Right ventricle myocardium superior (tissue), 1 donor: Measurements from ENCODE around the gene CFL2. TPM values are rescaled to one million over a fixed set of nuclear protein-coding genes. Genes with fewer than 3 reads are reported as not detected.
"Not testable (repeated sequence)": the region's sequence is repeated elsewhere in the genome, so short reads cannot be mapped to it uniquely, and the experiment has no call there.

Source experiments
- ATAC-seq: fragments of 200-7000 bp; cut with Tn5 transposase; one replicate; pipeline ENCODE4 v1.9.1; 2020; ENCODE audit warnings: mild to moderate bottlenecking; ENCODE audit not compliant: poor library complexity
- DNase-seq: peaks from one replicate; pipeline ENCODE4 v3.0.0-alpha.2; 2020
- intact Hi-C: fragments of 100-400 bp; cut with DNase I; formaldehyde crosslinking; loops from one replicate; pipeline ENCODE4 v1.11.2; 2022
- long read RNA-seq: library from polyadenylated mRNA; unstranded; transcript quantifications from one replicate; pipeline ENCODE4 v2.0.0, GENCODE V29; 2021
- total RNA-seq: library from RNA; stranded (reverse); fragmentation: NEBNext Ultra II Directional; extraction: Animal tissue kit (Norgen Biotek cat#: 25700); gene quantifications from one replicate; pipeline ENCODE4 v1.2.1, GENCODE V29; 2021
- donor health status: DM: no; HTN: yes; CAD: no; lungs with severe emphysema.

Gene CFL2
- total RNA-seq, result 363 TPM
- long read RNA-seq, full-length matches to known transcripts, result 571 of 590 reads
- long read RNA-seq, partial matches to known transcripts, result 10 of 590 reads
- long read RNA-seq, other reads (novel, unspliced or antisense), result 9 of 590 reads

DNA sequence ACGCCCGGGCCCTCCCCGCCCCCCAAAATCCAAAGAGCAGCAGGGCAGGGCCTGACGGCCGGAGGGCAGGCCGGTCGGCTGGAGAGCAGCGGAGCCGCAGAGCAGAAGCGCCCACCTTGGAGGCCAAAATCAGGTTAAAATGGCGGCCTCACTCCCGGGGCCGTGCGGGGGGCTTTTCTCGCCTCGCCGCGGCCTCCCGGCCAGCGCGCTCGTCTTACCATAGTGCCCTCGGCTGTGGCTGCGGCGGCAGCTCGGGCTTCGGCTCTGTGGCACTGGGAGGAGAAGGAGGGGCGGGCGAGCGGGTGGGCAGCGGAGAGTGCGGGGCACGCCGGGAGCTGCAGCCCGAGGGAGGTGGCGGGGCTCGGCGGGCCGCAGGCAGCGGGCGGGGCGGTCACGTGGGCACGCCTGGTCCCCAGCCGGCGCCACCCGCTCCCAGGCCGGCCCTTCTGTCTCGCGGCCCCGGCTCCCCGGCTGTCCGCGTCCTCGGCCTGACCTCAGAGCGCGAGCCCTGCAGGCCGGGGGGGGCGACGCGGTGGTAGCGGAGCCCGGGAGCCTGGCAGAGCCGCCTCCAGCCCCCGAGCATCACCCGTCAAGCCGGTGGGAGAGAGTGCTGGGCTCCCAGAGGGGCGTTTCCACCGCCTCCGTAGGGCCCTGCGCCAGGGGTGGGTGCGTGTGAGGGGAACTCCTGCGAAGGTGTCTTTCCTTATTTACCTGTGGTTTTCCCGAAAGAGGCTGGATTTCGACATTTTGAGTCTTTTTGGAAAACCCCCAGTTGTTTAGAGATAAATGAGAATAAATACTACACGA is at the start of gene CFL2:
Gene CFL2 (minus strand): TSS at position 274 of the 807 bp plus-strand sequence. CDS start 53 bp downstream, at position 221.
- ATAC-seq, result peak; percentile 97
- intact Hi-C loops, result no loop called here
- DNase-seq, result peak; percentile 91

GRCh38 chr14:34755215-34755614 is 40.8 kb upstream of the CFL2 start:
- ATAC-seq, result no peak
- intact Hi-C loops, result no loop called here
- DNase-seq, result no peak

GRCh38 chr14:34754687-34755086 is 40.3 kb upstream of the CFL2 start:
- intact Hi-C loops, result no loop called here
- ATAC-seq, result no peak
- no peak for DNase-seq

DNA sequence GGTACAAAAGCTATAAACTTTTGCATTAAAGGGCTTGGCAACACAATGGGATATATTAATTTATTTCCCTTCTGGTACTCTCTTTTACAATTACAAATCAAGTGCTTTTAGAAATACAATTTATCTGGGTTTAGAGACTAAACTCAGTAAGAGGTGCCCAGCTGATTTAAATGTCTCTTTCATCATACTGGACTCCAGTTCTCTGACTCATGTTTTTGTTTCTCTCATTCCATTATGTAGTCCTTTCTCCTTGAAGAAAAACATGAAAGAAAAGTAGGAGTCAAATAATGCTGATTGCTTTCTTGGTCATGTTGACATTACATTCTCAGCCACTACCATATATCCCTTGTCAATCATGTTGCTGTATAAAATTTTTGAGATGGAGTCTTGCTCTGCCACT is 36.3 kb upstream of the CFL2 start:
- DNase-seq, result no peak
- intact Hi-C loops, result no loop called here
- ATAC-seq, result no peak

DNA sequence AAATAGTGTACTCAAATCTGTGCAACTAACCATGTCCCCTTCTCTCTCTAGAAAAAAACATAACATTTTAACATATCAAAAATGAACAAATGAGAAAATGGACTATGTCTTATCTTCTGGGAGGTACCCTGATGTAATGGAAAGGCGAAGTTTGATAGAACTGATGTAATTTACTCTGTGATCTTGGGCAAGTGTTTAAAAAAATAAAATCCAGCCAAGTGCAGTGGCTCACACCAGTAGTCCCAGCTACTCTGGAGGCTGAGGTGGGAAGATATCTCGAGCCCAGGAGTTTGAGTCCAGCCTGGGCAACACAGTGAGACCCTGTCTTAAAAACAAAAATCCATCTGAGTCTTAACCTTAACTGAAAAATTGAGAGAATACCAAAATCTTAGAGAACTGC is 35.8 kb upstream of the CFL2 start:
- no peak for DNase-seq
- intact Hi-C loops, result no loop called here
- no peak for ATAC-seq

DNA sequence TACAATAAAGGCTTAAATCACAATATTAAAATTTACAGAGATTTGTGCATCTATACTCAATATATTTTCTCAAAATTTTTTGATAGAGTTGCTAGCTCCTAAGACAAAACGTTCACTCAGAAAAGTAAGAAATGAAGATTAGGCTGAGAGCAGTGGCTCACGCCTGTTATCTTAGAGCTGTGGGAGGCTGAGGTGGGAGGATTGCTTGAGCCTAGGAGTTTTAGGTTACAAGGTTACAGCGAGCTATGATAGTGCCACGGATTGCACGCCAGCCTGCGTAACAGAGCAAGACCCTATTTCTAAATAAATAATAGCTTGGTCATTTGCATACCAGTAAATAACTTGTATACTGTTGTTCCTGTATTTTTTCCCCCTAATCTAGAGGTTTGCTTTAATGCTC is 35.0 kb upstream of the CFL2 start:
- ATAC-seq (no peak), DNase-seq (no peak)
- intact Hi-C loops, result no loop called here

DNA sequence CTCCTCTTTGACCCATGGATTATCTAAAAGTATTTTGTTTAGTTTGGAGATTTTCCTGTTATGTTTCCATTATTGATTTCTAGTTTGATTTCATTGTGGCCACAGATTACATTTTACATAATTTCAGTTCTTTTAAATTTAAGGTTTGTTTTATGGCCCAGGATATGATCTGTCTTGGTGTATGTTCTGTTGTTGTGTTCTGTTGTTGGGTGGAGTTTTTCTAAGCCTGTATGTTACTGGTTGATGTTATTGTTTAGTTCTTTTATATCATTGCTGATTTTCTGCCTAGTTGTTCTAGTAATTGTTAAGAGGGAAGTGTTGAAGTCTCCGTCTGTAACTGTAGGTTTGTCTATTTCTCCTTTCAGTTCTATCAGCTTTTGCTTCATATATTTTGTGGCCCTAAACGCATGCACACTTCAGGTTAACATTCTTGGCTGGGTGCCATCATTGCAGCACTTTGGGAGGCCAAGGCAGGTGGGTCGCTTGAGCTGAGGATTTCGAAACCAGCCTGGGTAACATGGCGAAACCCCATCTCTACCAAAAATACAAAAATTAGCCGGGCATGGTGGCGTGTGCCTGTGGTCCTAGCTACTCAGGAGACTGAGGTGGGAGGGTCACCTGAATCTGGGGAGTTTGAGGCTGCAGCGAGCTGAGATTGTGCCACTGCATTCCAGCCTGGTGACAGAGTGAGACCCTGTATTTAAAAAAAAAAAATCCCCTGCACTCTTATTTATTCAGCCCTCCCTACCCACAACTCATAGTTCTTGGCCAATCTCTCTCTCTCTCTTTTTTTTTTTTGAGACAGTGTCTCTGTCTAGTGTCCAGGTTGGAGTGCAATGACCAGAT is 28.1 kb upstream of the CFL2 start:
- ATAC-seq (no peak), DNase-seq (no peak)
- intact Hi-C loops, result no loop called here

- ATAC-seq (no peak), DNase-seq (no peak)
- intact Hi-C loops, result no loop called here
These were observed 27.4 kb upstream of the CFL2 start for GRCh38 chr14:34741840-34742239.

GRCh38 chr14:34740139-34740538 is 25.7 kb upstream of the CFL2 start:
- DNase-seq, ATAC-seq, intact Hi-C loops: not testable (repeated sequence)

DNA sequence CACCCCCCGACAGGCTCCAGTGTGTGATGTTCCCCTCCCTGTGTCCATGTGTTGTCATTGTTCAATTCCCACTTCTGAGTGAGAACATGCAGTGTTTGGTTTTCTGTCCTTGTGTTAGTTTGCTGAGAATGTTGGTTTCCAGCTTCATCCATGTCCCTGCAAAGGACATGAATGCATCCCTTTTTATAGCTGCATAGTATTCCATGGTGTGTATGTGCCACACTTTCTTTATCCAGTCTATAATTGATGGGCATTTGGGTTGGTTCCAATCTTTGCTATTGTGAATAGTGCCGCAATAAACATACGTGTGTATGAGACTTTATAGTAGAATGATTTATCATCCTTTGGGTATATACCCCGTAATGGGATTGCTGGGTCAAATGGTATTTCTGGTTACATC is 22.7 kb upstream of the CFL2 start:
- intact Hi-C loops, DNase-seq: not testable (repeated sequence)

DNA sequence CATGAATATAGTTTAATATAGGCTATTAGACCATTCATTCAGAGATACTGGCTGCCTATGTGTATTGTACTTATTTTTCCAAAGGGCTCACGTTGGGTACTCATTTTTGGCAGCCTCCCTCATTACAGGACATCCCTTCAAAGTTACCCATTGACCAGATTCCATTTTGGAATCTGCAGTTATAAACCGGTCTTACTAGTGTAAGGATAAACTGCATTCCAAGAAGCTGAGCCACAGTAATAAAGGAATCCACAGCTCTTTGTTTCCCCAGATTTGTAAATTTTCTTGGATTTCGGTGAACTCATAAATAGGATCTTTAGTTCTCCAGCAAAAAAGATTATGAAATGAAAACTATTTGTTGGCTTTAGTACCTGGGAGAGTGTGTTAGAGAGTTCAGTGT is 18.9 kb upstream of the CFL2 start:
- intact Hi-C loops, result no loop called here
- ATAC-seq (no peak), DNase-seq (no peak)

More for the DNA sequence above, 22.7 kb upstream of the CFL2 start:
- ATAC-seq, result not testable (repeated sequence)

- intact Hi-C loops, result no loop called here
- ATAC-seq (no peak), DNase-seq (no peak)
These were observed 18.4 kb upstream of the CFL2 start for GRCh38 chr14:34732802-34733201.

- intact Hi-C loops, result loop anchor here (1.0 kb wide), 1 partner anchor 52 kb away; no protein-coding TSS in a partner anchor
- DNase-seq (no peak), ATAC-seq (no peak)
These were observed 9.5 kb upstream of the CFL2 start for GRCh38 chr14:34723867-34724266.

DNA sequence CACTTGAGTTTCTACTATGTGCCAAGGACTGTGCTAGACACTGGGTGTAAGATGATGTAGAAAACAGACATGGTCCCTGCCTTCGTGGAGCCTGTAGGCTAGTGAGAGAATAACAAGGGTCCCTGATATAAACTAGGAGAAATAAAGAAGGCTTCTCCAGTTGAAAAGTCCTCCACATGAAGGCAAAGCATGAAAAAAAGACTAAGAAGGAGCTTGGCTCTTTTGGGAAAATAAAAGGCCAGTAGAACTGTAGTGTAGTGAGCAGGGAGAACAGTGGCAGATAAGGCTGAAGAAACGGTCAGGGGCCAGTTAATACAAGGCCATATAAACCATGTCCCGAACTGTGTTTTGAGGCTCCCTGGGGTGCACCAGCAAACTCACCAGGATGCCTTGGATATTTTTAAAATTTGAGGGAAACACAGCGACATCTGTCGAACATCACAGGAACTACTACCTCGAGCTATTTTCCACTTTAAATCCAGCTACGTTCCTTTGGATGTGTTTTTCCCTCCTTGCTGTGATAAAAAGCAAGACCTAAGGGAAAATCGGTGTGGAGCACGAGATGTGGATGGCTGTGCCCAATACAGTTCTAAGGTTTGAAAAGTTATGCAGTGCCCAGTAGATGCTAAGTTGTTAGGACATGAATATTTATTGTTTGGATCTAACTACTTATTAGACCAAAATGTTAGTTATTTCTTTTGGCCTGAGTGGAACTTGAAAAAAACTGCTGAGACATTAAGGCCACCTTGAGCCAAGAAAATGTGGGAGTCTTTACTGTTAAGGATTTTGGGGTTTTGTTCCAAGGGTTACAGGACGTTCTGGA is 8.5 kb upstream of the CFL2 start:
- ATAC-seq (peak; percentile 69), DNase-seq (no peak)
- intact Hi-C loops, result loop anchor here (1.0 kb wide), 1 partner anchor 51 kb away; no protein-coding TSS in a partner anchor

DNA sequence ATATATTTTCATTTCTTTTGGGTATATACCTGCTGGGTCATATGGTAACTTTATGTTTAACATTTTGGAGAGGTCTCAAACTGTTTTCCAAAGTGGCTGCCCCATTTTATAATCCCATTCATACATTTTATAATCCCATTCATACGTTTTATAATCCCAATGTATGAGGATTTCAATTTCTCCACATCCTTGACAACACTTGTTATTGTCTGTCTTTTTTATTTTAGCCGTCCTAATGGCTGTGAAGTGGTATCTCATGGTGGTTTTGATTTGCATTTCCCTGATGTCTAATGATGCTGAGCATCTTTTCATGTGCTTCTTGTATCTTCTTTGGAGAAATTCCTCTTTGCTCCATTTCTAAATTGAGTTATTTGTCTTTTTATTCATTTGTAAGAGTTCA is 6.7 kb upstream of the CFL2 start:
- no peak for ATAC-seq
- DNase-seq, result no peak
- intact Hi-C loops, result no loop called here

GRCh38 chr14:34718750-34719304 is 4.4 kb upstream of the CFL2 start:
- intact Hi-C loops, result no loop called here
- DNase-seq, result no peak
- ATAC-seq, result no peak

DNA sequence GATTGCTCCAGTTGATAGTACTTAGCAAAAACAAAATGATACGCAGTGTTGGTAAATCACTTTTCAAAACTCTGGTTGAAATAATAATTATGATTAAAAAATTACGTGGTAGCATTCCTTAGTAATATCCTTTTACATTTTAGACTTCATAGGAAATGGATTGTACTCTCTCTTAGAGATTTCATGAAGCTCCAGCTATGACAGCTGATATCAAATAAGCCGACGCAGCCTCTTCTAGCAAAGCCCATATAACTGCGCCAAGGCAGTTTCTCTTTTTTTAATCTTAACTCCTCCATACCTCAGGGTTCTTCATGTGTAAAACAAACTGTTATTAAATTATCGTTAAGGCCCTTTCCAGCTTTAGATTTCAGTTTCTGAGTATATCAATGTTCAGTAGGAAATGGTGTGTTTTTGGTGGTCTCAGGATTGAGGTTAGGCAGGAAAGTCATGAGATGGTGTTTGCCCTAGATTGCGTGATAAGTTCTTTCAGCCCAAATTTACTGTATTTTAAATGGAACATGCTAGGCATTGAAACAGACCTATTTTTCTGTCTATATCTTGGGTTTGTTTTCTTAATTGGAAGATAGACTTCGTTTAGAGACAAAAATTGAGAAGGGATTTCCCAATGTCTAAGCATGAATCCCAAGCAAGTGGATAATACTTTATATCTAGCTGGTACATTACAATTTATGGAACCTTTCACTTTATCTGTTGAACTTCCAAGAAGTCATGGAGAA is 902 bp upstream of the CFL2 start:
- no peak for ATAC-seq
- DNase-seq, result no peak
- intact Hi-C loops, result no loop called here
